Duodenal mucosa (tissue), 2 donors: Measurements from ENCODE around the gene GPX3.
A peak's percentile ranks its signal among the peaks of the same experiment; 100 is the strongest.

Experiments
- H3K27ac ChIP-seq: one replicate; pipeline ENCODE4 v1.7.0; 2013; ENCODE audit warnings: low read depth, low read length
- H3K27me3 ChIP-seq, 2 donors: one replicate each; pipeline ENCODE4 v1.7.0; 2013; ENCODE audit warnings: low read length in 2 of 2, control low read depth in 1 of 2; ENCODE audit not compliant: insufficient read depth in 2 of 2, control insufficient read depth in 1 of 2
- H3K36me3 ChIP-seq, 2 donors: one replicate each; pipeline ENCODE4 v1.7.0; 2013; ENCODE audit warnings: low read length in 2 of 2, control low read depth in 1 of 2; ENCODE audit not compliant: insufficient read depth in 2 of 2, control insufficient read depth in 1 of 2
- H3K4me1 ChIP-seq, 2 donors: one replicate each; pipeline ENCODE4 v1.7.0; 2013; ENCODE audit warnings: low read length in 2 of 2, control low read depth in 1 of 2; ENCODE audit not compliant: insufficient read depth in 2 of 2, control insufficient read depth in 1 of 2
- H3K4me3 ChIP-seq, 2 donors: one replicate each; pipeline ENCODE4 v1.7.0; 2013; ENCODE audit warnings: low read length in 2 of 2, low read depth in 1 of 2
- H3K9ac ChIP-seq, 2 donors: one replicate each; pipeline ENCODE4 v1.7.0; 2013; ENCODE audit warnings: low read length in 2 of 2, low read depth in 1 of 2
- H3K9me3 ChIP-seq, 2 donors: one replicate each; pipeline ENCODE4 v1.7.0; 2013; ENCODE audit warnings: low read length in 2 of 2, control low read depth in 1 of 2; ENCODE audit not compliant: control insufficient read depth in 1 of 2

Gene GPX3

DNA sequence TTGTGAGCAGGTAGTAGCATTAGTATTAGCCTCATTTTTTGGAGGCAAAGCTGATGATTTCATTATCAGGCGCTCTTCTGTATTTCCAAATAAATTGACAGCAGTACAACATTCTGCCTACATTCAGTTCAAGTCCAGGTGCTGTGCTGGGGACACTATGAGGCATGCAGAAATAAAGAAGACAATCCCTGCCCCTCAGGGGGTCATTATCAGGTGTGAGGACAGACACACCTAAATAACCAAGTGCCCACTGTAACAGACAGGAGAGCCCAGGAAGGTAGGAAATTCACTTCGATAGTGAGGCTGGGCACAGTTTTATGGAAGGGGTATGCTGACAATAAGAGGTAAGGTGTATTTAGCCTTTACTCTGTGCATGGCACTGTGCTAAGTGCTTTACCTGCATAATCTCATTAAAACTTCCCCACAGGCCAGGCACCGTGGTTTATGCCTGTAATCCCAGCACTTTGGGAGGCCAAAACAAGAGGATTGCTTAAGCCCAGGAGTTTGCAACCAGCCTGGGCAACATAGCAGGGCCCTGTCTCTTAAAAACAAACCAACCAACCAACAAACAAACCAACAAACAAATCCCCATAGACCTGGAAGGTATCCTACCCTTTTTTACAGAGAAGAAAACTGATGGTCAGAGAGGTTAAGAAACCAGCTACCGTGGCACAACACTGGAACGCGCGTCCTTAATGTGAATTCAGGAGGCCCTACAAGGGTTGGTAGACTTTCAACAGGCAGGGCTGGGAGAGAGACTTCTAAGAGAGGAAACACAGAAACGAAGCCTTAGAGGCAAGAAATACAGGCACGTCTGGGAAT is 17.5 kb upstream of the GPX3 start:
- no peaks in the 10 kb centered on the region for H3K9me3 ChIP-seq
- H3K4me1 ChIP-seq: peaks cover 9 to 11% of the 10 kb centered on the region in 2 donors
- no peaks in the 10 kb centered on the region for H3K36me3 ChIP-seq
- no peak overlapping the region for H3K9ac ChIP-seq
- H3K27me3 ChIP-seq: no peaks in the 10 kb centered on the region
- no peak overlapping the region for H3K27ac ChIP-seq
- H3K4me3 ChIP-seq: no peak overlapping the region

DNA sequence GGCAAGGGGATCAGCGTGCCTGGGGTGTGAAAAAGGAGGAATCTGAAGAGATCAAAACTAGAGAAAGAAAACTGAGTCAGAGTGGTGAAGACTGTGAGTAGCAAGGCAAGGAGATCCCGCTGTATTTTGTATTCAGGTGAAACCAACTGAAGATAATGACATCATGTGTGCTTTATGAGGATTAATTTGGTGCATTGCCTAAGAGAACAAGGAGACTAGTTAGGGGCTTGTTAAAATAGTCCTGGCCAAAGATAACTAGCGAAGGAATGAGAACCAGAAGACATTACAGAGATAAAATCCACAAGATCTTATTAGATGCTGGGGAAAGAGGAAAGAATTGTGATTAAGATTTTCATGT is 16.9 kb upstream of the GPX3 start:
- no peak overlapping the region for H3K27ac ChIP-seq
- no peak overlapping the region for H3K4me3 ChIP-seq
- no peak overlapping the region for H3K9ac ChIP-seq
- peaks cover 9 to 11% of the 10 kb centered on the region in 2 donors for H3K4me1 ChIP-seq
- no peaks in the 10 kb centered on the region for H3K27me3 ChIP-seq
- H3K9me3 ChIP-seq: no peaks in the 10 kb centered on the region
- H3K36me3 ChIP-seq: no peaks in the 10 kb centered on the region

DNA sequence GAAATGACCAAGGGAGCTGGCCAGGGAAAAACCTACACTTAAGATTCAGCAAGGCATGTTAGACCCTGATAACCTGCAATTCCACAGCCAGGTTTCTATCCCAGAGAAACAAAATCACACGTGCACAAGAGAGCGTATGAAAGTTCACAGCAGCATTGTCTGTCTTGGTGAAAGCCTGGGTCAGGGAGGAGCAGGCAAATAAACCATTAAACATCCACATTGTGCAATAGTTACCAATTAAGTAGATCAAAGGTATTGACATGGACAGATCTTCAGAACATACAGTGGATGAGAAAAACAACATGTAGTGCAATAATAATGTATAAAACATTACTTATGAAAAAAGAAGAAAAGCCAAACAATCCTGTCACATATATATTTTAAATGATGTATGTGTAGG is 15.9 kb upstream of the GPX3 start:
- peaks cover 9 to 11% of the 10 kb centered on the region in 2 donors for H3K4me1 ChIP-seq
- H3K27ac ChIP-seq: no peak overlapping the region

DNA sequence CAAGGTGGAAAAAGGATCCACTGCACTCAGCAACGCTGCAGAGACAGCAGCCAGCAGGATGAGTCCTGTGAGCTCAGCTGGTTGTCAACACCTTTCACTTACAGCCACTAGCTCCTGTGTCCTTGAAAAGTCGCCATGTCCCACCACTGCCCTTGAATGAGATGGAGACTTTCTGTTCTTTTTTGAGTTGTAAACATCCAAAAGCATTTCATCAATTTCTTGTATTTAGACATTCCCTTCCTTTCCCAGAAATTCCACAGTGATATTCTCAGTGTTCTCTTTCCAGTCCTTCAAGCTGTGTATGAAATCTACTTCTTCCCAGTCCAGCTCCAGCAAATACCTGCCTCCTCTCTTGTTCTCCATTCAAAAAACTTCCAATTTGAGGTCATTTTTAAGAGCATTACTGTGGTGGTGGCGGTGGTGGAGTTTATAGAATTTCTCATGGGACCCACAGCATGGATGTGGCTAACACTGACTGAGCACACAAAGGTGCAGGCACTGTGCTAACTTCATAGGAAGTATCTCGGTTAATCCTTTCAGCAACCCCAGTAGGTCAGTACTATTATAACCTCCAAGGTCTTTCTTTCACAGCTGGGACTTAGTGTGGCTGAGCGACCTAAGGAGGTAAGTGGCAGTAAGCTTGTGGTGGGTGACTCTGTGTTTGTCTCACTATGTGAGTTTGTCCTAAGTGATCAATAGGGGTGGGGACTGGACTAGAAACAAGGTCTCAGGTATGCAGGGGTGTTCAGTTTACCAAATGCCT is 15.0 kb upstream of the GPX3 start:
- no peak overlapping the region for H3K4me3 ChIP-seq
- H3K9ac ChIP-seq: no peak overlapping the region
- peaks cover 9 to 11% of the 10 kb centered on the region in 2 donors for H3K4me1 ChIP-seq
- no peaks in the 10 kb centered on the region for H3K36me3 ChIP-seq
- H3K9me3 ChIP-seq: no peaks in the 10 kb centered on the region
- no peaks in the 10 kb centered on the region for H3K27me3 ChIP-seq
- H3K27ac ChIP-seq: peak overlapping the region; percentile 53

More for the DNA sequence above, 15.9 kb upstream of the GPX3 start:
- Histone ChIP-seq H3K4me3 (no peak overlapping the region), H3K9ac (no peak overlapping the region), H3K27me3 (no peaks in the 10 kb centered on the region), H3K9me3 (no peaks in the 10 kb centered on the region), H3K36me3 (no peaks in the 10 kb centered on the region)

DNA sequence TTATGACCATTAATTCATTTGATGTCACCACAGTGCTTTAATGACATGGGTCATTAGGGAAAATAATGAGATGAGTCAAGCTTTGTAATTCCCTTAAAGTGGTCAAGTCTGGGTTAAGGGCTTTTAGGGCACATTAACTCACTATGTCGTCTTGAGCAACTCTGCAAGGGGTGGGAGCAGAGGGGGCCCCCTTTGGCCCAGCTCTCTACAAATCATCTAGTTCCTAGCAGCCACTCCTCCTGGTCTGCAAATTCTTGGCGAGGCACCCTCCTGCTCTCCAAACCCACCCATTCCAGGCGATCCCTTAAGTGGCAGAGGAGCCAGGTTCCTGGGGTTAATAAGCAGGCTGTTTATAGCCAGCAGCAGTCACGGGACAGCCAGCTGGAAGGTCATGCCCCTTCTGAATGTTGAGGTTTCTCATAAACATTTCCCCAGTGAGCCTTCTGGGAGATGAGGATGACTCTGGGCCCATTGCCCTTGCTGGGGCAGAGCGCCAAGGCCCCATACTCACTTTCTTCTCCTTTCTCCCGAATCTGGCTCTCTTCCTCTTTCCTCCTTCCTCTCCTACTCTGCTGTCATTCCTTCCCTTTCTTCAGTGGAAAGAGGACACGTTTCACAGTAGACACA is 14.3 kb upstream of the GPX3 start:
- peaks cover 9 to 11% of the 10 kb centered on the region in 2 donors for H3K4me1 ChIP-seq
- H3K4me3 ChIP-seq: no peak overlapping the region
- no peaks in the 10 kb centered on the region for H3K36me3 ChIP-seq
- no peaks in the 10 kb centered on the region for H3K27me3 ChIP-seq
- H3K9ac ChIP-seq: no peak overlapping the region
- peak overlapping the region; percentile 53 for H3K27ac ChIP-seq
- H3K9me3 ChIP-seq: no peaks in the 10 kb centered on the region

DNA sequence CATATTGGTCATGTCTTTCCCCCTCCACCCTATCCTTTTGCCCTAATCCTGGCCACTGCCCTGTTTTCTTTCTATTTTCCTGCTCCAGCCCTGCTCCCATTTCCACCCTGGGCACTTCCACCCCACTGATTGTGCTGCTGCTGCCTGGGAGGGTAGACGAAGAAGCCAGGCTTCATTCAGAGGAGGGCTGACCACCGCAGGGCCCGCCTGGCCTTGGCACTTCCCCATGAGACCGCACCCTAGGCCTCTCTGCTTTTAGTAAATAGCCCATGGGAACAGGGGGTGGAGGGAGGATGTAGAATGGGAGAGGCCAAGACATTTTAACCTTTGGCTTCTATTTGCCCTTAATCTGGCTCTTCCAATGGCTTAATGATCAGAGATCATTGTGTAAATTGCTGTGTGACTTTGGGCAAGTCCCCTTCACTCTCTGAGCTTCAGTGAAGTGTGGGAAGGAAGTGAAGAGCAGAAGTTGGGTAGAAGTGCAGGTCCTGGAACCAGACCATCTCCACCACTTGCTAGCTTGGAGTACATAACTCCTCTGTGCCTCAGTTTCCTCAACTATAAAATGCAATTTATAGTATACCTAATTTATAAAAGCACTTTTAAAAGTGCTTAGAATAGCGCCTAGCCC is 13.6 kb upstream of the GPX3 start:
- peak overlapping the region; percentile 44 for H3K27ac ChIP-seq

DNA sequence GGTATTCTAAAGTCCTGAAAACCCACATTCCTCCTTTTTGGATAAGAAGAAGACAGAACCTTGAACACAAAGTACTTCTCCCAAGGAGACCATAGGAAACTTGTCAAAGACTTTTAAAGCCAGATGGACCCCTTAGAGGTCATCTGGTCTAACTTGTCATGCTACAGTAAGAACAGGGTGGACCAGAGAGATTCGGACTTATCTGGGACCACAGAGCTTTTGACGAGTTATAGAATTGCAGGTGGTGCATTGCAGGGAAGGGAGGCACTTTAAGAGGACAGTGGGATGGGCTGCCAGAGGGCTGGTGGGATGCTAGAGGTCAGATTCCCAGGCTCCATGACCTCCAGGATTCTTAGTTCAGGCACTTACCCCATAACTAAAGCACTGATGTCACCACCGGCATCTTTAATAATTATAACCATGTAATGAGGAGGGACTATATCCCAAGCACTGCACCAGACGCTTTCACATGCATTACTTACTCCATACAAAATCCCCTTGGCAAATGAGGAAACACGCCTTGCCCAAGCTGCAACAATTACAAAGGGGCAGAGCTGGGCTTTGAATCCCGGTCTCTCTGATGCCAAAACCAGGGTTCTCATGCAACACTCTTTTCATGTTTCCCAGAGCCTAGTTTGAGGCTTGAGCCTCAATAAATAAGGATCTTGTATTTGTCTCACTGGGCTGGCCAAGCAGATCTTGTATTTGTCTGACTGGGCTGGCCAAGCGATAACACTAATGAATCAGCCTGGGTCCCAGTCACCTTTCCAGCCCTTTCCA is 12.8 kb upstream of the GPX3 start:
- no peaks in the 10 kb centered on the region for H3K9me3 ChIP-seq
- H3K36me3 ChIP-seq: no peaks in the 10 kb centered on the region
- peaks cover 9 to 11% of the 10 kb centered on the region in 2 donors for H3K4me1 ChIP-seq
- no peak overlapping the region for H3K9ac ChIP-seq
- no peak overlapping the region for H3K27ac ChIP-seq
- H3K4me3 ChIP-seq: no peak overlapping the region
- no peaks in the 10 kb centered on the region for H3K27me3 ChIP-seq

More for the DNA sequence above, 13.6 kb upstream of the GPX3 start:
- Histone ChIP-seq H3K9me3 (no peaks in the 10 kb centered on the region), H3K4me3 (no peak overlapping the region), H3K27me3 (no peaks in the 10 kb centered on the region), H3K4me1 (peaks cover 9 to 11% of the 10 kb centered on the region in 2 donors), H3K36me3 (no peaks in the 10 kb centered on the region), H3K9ac (no peak overlapping the region)

DNA sequence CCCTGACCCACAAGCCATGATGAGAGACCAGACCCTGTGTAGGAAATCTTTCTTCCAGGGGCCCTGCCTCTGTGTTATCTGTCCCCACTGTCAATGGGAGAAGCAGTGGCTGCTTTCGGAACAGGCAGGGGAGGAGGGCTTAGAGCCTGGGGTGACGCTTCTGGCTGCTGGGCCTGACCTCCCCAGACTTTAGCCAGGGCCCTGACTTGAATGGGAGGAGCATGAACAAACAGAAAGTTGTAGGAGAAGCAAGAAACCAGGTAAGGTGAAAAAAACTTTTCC is 12.2 kb upstream of the GPX3 start:
- H3K9ac ChIP-seq: no peak overlapping the region
- H3K36me3 ChIP-seq: no peaks in the 10 kb centered on the region
- no peak overlapping the region for H3K4me3 ChIP-seq
- no peak overlapping the region for H3K27ac ChIP-seq
- no peaks in the 10 kb centered on the region for H3K27me3 ChIP-seq
- no peaks in the 10 kb centered on the region for H3K9me3 ChIP-seq
- H3K4me1 ChIP-seq: peaks cover 9 to 11% of the 10 kb centered on the region in 2 donors

DNA sequence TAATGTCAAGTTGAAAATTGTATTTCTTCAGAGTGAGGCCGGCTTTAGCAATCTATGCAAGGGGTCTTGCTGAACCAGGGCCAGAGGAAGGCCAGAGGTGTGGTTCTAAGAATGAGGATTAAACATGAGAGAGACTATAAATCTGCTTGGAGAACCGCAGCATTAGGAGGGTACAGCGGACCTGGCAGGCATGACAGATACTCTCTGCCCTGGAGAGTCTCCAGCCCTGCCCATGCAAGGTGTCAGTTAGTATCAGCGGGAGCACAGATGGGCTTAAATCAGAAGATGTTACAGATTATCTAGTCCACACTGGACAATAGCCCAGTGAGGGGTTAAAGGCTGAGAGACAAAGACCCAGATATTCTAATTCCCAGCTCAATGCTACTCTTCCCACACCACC is 11.5 kb upstream of the GPX3 start:
- Histone ChIP-seq H3K36me3 (no peaks in the 10 kb centered on the region), H3K27ac (no peak overlapping the region), H3K4me1 (peaks cover 9 to 11% of the 10 kb centered on the region in 2 donors), H3K9ac (no peak overlapping the region), H3K27me3 (no peaks in the 10 kb centered on the region), H3K4me3 (no peak overlapping the region), H3K9me3 (no peaks in the 10 kb centered on the region)
